Progenitor cell of endocrine pancreas (in vitro differentiated cells): ENCODE measurements around the gene BSCL2. TPM values are rescaled to one million over a fixed set of nuclear protein-coding genes. Genes with fewer than 3 reads are reported as not detected.
A peak's percentile ranks its signal among the peaks of the same experiment; 100 is the strongest.

Experiments
- DNase-seq: peaks from one replicate; pipeline ENCODE4 v3.0.0; 2021; ENCODE audit warnings: low spot score; ENCODE audit not compliant: unreplicated experiment
- H3K27ac Mint-ChIP-seq: 2 replicates; pipeline ENCODE4 v1.8.0; 2021; ENCODE audit warnings: mild to moderate bottlenecking, moderate library complexity, mixed read lengths
- H3K27me3 Mint-ChIP-seq: 2 replicates; pipeline ENCODE4 v1.8.0; 2021; ENCODE audit warnings: mixed read lengths
- H3K36me3 Mint-ChIP-seq: 2 replicates; pipeline ENCODE4 v1.8.0; 2022; ENCODE audit warnings: mixed read lengths; ENCODE audit not compliant: insufficient read depth
- H3K4me1 Mint-ChIP-seq: 2 replicates; pipeline ENCODE4 v1.8.0; 2021; ENCODE audit warnings: low read depth, mixed read lengths
- H3K4me3 Mint-ChIP-seq: 2 replicates; pipeline ENCODE4 v1.8.0; 2021; ENCODE audit warnings: low read depth, mild to moderate bottlenecking, moderate library complexity, mixed read lengths
- H3K9me3 Mint-ChIP-seq: 2 replicates; pipeline ENCODE4 v1.8.0; 2021; ENCODE audit warnings: low read depth, mixed read lengths
- total RNA-seq: library from RNA; stranded (reverse); gene quantifications from 2 replicates; pipeline ENCODE4 v1.2.1, GENCODE V29; 2021
- TF ChIP-seq, protein P1 (sequence below): fragments of 200-600 bp; sonication (generic); IDR thresholded peaks from one replicate; pipeline ENCODE4 v1.5.0; 2021; ENCODE audit warnings: antibody characterized with exemption, mild to moderate bottlenecking; ENCODE audit not compliant: unreplicated experiment

The BSCL2 gene
- total RNA-seq, 1 donor from 2014 or later, result 84.9 TPM

DNA sequence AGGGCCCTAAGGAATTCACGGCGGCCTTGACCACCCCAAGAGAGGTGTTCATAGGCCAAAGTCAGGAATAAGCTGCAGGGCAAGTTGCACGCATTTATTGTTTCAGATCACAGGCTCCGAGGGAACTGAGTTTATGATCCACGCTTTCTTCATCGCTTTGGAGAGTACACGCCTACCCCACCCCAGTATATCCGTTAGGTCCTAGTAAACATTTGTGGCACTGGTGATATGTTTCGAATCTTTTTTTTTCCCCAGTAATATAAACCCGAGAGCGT is 61.6 kb downstream of the BSCL2 start:
- H3K27ac Mint-ChIP-seq, result peak overlapping the region; percentile 98
- TF ChIP-seq, protein P1, sequence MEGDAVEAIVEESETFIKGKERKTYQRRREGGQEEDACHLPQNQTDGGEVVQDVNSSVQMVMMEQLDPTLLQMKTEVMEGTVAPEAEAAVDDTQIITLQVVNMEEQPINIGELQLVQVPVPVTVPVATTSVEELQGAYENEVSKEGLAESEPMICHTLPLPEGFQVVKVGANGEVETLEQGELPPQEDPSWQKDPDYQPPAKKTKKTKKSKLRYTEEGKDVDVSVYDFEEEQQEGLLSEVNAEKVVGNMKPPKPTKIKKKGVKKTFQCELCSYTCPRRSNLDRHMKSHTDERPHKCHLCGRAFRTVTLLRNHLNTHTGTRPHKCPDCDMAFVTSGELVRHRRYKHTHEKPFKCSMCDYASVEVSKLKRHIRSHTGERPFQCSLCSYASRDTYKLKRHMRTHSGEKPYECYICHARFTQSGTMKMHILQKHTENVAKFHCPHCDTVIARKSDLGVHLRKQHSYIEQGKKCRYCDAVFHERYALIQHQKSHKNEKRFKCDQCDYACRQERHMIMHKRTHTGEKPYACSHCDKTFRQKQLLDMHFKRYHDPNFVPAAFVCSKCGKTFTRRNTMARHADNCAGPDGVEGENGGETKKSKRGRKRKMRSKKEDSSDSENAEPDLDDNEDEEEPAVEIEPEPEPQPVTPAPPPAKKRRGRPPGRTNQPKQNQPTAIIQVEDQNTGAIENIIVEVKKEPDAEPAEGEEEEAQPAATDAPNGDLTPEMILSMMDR, result no peak
- H3K9me3 Mint-ChIP-seq, result no peaks in the 10 kb centered on the region
- peak overlapping the region; percentile 98 for H3K4me3 Mint-ChIP-seq
- peaks cover 12% of the 10 kb centered on the region for H3K4me1 Mint-ChIP-seq
- H3K27me3 Mint-ChIP-seq, result no peaks in the 10 kb centered on the region
- peaks cover 2% of the 10 kb centered on the region for H3K36me3 Mint-ChIP-seq
- DNase-seq, result no peak

DNA sequence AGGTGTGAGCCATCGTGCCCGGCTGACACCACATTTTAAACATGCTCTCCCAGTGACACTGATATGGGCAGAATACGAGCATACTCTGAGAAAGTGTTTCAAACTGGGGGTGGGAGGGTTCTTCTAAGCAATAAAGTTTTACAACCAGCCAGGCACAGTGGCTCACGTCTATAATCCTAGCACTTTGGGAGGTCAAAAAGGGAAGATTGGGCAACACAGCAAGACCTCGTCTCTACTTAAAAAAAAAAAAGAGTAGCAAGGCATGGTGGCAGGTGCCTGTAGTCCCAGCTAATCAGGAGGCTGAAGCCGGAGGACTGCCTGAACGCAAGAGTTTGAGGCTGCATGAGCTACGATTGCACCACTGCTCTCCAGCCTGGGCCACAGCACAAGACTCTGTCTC is 63.0 kb downstream of the BSCL2 start:
- H3K9me3 Mint-ChIP-seq, result no peaks in the 10 kb centered on the region
- H3K27ac Mint-ChIP-seq, result no peak overlapping the region
- TF ChIP-seq, protein P1, result no peak
- peak overlapping the region; percentile 35 for H3K4me3 Mint-ChIP-seq
- H3K27me3 Mint-ChIP-seq, result no peaks in the 10 kb centered on the region
- DNase-seq, result no peak
- H3K4me1 Mint-ChIP-seq, result peaks cover 15% of the 10 kb centered on the region
- H3K36me3 Mint-ChIP-seq, result peaks cover 7% of the 10 kb centered on the region

Other genes with a start within 250 kb of the BSCL2 start
- 27.2 and 39.8 TPM in 2 replicates for gene AHNAK, start 160.6 kb downstream of the BSCL2 start, total RNA-seq
- gene EEF1G, start 133.5 kb downstream of the BSCL2 start, total RNA-seq, result 1,931 and 1,938 TPM in 2 replicates
- gene TUT1, start 115.9 kb downstream of the BSCL2 start, total RNA-seq, result 23.1 and 26.0 TPM in 2 replicates
- gene MTA2, start 105.6 kb downstream of the BSCL2 start, total RNA-seq, result 134 and 140 TPM in 2 replicates
- gene EML3, start 94.6 kb downstream of the BSCL2 start, total RNA-seq, result 42.7 and 47.0 TPM in 2 replicates
- gene ROM1, start 94.2 kb downstream of the BSCL2 start, total RNA-seq, result 0.62 and 0.86 TPM in 2 replicates
- 43.4 and 48.9 TPM in 2 replicates for gene B3GAT3, start 85.4 kb downstream of the BSCL2 start, total RNA-seq
- 354 and 361 TPM in 2 replicates for gene GANAB, start 60.8 kb downstream of the BSCL2 start, total RNA-seq
- 23.6 and 24.7 TPM in 2 replicates for gene INTS5, start 54.1 kb downstream of the BSCL2 start, total RNA-seq
- 71.7 and 73.5 TPM in 2 replicates for gene C11orf98, start 42.2 kb downstream of the BSCL2 start, total RNA-seq
- gene CSKMT, start 42.1 kb downstream of the BSCL2 start, total RNA-seq, result 12.2 and 18.0 TPM in 2 replicates
- gene UQCC3, start 35.8 kb downstream of the BSCL2 start, total RNA-seq, result 7.0 and 7.6 TPM in 2 replicates
- gene LBHD1, start 35.2 kb downstream of the BSCL2 start, total RNA-seq, result 9.3 and 9.4 TPM in 2 replicates
- gene UBXN1, start 28.4 kb downstream of the BSCL2 start, total RNA-seq, result 99.8 and 102 TPM in 2 replicates
- 0.65 and 0.89 TPM in 2 replicates for gene LRRN4CL, start 17.9 kb downstream of the BSCL2 start, total RNA-seq
- gene GNG3, start 252 bp upstream of the BSCL2 start, total RNA-seq, result 1.8 and 2.0 TPM in 2 replicates
- 61.0 and 63.9 TPM in 2 replicates for gene HNRNPUL2, start 20.0 kb upstream of the BSCL2 start, total RNA-seq
- gene TTC9C, start 21.1 kb upstream of the BSCL2 start, total RNA-seq, result 35.5 and 40.8 TPM in 2 replicates
- 13.4 and 17.3 TPM in 2 replicates for gene ZBTB3, start 46.7 kb upstream of the BSCL2 start, total RNA-seq
- gene POLR2G, start 54.2 kb upstream of the BSCL2 start, total RNA-seq, result 93.8 and 101 TPM in 2 replicates
- gene TAF6L, start 64.0 kb upstream of the BSCL2 start, total RNA-seq, result 52.3 and 56.3 TPM in 2 replicates
- 38.4 and 40.8 TPM in 2 replicates for gene TMEM179B, start 80.0 kb upstream of the BSCL2 start, total RNA-seq
- gene TMEM223, start 84.6 kb upstream of the BSCL2 start, total RNA-seq, result 18.6 and 19.8 TPM in 2 replicates
- gene NXF1, start 98.0 kb upstream of the BSCL2 start, total RNA-seq, result 120 and 130 TPM in 2 replicates
- gene STX5, start 124.6 kb upstream of the BSCL2 start, total RNA-seq, result 39.3 and 45.3 TPM in 2 replicates
- not detected in 2 replicates for gene TEX54, start 125.4 kb upstream of the BSCL2 start, total RNA-seq
- 55.8 and 60.3 TPM in 2 replicates for gene WDR74, start 132.2 kb upstream of the BSCL2 start, total RNA-seq
- 140 and 180 TPM in 2 replicates for gene SLC3A2, start 173.5 kb upstream of the BSCL2 start, total RNA-seq
- 0.62 and 0.67 TPM in 2 replicates for gene CHRM1, start 213.9 kb upstream of the BSCL2 start, total RNA-seq